ENCODE results near the gene MLF2.

Gene MLF2

DNA sequence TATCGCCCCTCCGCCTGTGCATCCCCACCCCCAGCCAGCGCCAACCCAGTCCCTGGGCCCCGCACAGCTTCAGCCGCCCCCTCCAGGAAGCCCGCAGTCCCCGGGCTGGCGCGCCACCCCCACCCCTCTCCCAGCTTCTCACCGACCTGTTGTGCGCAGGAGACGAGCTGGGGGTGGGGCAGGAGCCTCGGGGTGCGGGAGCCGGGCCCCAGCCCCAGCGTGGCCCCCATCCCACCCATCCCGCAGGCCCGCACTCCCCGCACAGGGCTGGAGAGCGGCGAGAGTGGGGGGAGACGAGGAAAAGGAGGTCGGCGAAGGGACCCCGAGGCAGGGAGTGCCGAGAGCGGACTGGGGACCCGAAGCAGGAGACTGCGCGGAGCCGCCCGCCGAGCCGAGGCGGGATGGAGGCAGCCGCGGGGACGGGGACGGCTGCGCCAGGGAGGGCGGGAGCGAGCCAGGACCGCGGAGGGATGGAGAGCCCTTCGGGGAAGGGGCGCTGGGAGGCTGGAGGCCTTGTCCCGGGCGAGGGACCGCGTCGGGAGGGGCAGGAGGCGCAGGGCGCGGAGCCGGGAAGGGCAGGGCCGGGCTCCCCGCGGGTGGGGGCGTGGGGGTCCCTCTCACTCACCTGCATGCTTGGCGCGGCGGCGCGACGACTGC, 52.8 kb downstream of the MLF2 start:
- no peak overlapping the region for H3K4me3 ChIP-seq (ENCODE audit: low read depth, low read length)
- TF ChIP-seq, protein P1, sequence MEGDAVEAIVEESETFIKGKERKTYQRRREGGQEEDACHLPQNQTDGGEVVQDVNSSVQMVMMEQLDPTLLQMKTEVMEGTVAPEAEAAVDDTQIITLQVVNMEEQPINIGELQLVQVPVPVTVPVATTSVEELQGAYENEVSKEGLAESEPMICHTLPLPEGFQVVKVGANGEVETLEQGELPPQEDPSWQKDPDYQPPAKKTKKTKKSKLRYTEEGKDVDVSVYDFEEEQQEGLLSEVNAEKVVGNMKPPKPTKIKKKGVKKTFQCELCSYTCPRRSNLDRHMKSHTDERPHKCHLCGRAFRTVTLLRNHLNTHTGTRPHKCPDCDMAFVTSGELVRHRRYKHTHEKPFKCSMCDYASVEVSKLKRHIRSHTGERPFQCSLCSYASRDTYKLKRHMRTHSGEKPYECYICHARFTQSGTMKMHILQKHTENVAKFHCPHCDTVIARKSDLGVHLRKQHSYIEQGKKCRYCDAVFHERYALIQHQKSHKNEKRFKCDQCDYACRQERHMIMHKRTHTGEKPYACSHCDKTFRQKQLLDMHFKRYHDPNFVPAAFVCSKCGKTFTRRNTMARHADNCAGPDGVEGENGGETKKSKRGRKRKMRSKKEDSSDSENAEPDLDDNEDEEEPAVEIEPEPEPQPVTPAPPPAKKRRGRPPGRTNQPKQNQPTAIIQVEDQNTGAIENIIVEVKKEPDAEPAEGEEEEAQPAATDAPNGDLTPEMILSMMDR (IDR thresholded peaks at IDR 0.05; ENCODE audit: control insufficient read depth, extremely low read depth, insufficient read depth): no peak
- DNase-seq (ENCODE audit: low read depth): no peak

GRCh38 chr12:6699259-6699988, 53.5 kb downstream of the MLF2 start:
- no peak for DNase-seq (ENCODE audit: low read depth)
- TF ChIP-seq, protein P1 (IDR thresholded peaks at IDR 0.05; ENCODE audit: control insufficient read depth, extremely low read depth, insufficient read depth): no peak
- no peak overlapping the region for H3K4me3 ChIP-seq (ENCODE audit: low read depth, low read length)

DNA sequence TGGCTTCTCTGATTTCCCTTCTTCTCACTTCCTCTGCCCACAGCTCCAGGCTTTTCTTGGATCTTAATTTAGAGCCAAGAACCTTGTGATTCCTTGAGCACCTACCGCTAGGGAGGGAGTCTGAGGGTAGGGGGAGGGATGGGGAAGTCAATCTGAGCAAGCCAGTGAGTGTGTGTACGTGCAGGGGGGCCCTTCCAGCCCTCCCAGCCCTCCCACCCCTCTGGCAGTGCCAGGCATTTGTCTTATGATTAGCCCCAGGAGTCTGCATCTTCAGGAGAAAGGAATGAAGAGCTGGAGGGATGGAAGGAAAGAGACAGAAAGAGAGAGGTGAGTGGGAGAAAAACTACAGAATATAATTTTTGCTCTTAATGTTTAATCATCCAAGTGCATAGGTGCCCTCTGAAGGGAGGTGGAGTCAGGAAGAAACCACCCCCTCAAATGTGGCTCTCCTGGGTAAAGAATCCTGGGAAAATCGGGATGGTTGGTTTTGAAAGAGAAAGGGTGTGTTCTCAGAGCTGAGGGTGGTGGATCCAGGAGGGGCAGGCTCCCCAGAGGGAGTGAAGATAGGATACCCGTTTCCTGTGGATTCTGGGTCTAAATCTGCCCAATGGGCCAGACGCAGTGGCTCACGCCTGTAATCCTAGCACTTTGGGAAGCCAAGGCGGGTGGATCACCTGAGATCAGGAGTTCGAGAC, 54.4 kb downstream of the MLF2 start:
- H3K4me3 ChIP-seq (ENCODE audit: low read depth, low read length): no peak overlapping the region
- TF ChIP-seq, protein P1 (IDR thresholded peaks at IDR 0.05; ENCODE audit: control insufficient read depth, extremely low read depth, insufficient read depth): no peak
- DNase-seq (ENCODE audit: low read depth): no peak
